HG03095 (cell line): Measurements from ENCODE around the gene ALPI.

Source experiments
- ATAC-seq: cut with Tn5 transposase; IDR thresholded peaks from one replicate; pipeline ENCODE4 v1.9.1; 2021; ENCODE audit warnings: moderate library complexity; ENCODE audit not compliant: unreplicated experiment

Gene ALPI

DNA sequence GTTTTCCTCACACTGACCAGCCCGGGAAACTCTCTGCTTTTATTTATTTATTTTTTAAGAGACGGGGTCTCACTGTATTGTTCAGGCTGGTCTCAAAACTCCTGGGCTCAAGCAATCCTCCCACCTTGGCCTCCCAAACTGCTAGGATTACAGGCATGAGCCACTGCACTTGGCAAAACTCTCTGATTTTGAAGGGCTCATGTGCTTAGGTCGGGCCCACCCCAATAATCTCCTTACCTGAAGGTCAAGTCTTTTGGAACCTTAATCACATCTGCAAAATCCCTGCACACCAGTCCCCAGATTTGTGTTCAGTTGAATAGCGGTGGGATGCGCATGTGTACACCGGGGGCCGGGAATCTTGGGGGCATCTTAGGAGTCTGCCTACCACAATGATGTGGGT lies 39.3 kb downstream of the ALPI start:
- no peak for ATAC-seq

DNA sequence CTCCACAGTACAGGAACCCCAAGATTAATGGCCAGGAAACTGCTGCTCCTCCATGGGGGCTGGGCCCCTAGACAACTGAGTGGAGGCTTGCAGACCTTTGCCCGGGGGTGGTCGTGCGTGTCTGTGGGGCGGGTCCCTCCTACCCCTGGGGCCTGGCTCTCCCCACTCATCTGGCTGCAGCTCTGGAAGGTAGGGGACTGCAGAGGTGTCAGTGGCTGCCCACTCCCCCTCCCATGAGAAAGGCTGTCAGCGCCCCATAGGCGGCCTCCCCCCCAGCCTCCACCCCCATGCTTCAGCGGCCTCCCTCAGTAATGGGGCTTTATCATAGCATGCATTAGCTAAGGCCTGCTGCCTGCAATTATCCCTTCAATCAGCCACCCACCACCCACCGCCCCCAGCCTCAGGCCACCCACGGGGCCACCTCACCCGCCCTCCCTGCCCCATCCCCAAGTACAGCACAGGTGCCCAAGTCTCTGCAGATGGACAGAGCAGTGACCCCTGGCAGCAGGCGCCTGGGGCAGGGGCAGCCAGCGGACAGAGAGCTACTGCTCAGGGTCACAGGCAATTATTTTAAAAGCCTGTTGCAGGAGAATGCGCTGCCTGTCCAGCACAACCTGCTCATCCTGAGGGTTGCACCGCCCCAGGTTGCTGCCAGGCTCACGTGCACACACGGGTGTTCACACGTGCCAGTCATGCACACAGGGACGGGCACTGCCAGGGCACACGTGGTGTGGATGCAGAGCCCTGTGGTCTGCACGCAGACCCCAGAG lies 40.7 kb downstream of the ALPI start:
- no peak for ATAC-seq

DNA sequence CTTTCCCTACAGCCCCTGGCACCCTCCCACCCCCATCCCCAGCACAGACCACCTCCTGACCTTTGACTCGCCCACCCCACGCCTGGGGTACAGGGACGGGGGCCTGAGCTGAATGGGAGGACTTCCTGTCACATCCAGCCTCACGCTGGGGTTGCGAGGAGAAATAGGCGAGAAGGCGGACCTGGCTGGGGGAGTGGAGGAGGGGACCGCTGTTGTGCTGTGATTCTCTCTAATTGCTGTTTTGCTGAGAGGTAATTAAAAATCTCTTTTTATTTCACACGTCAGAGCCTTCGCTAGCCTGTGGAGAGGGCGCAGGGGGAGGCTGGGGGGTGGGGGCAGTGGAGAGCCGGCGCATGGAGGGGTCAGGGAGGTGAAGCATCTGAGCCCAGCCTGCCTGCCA lies 41.4 kb downstream of the ALPI start:
- no peak for ATAC-seq

DNA sequence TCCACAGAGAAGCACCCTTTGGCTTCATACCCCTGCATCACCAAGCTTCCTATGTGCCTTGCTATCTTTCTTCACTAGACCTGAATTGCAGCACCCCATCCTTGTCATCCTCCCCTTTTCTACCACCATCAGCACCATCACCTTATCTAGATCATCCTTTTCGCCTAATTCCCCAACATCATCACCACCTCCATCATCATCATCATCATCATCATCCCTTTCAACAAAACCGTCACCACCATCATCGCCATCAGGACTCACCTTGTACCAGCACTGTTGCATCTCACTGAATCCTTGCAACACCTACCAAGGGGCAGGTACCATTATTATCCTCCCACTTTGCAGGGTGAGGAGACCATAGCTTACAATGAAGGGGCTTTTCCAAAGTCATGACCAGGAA lies 42.5 kb downstream of the ALPI start:
- no peak for ATAC-seq

DNA sequence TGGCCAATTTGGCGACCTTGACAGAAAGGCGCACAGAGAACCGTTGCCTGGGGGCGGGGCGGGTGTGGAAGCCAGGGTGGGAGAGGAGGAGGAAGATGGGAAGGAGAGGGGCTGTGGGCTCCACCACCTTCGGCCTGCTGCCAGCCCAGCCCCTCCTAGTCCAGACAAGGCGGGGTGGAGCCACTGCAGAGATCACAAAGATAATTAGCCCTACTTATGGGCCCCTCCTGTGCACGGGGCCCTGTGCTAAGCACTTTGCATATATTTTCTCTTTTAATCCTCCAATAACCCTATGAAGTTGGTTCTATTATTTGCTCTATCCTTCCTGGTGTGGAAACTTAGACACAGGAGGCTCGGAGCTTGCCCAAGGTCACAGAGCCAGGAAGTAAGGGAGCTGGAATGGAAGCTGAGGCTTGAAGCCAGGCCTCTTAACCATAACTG lies 45.4 kb downstream of the ALPI start:
- ATAC-seq = no peak

DNA sequence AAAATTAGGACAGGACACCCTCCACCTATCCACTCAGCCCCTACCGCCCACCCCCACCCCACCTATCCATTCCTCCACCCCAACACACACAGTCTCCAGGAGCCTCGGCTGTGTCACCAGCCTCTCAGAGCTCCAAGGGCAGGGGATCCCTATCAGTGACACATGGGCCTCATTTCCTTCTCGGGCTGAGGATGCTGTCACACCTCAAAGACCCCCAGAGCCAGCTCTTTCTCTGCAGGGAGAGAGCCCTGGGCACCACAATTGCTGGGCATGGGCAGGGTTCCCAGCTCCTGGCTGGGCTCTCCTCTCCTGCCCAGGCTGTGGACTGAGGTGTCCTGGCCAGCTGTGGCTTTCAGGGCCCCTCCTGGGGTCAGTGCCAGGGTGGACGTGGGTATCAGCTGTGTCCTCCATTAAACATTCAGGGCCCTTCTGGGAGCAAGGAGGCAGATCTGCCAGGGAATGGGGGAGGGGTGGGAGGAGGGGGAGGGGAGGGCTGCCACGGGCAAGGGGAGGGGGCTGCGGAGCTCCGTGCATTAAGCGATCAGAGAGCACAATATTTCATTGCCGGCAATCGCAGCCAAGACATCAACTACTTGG lies 45.9 kb downstream of the ALPI start:
- ATAC-seq = no peak

DNA sequence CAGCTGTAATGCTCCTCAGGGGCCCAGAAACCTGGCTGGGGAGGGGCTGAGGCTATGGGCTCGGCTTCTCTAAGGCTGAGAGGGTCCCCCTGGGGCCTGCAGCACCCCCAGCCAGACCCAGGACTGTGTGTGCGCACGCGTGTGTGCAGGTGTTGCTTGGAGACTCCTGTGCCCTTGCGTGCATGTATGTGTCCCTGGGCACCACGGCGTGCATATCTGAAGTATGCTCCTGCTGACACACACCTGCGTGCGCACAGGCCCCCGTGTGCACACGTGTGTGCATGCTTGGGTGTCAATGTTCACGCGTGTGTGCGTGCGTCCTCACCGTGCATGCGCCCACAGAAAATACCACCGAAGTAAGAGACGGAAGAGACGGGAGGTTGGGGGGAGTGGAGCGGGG lies 46.6 kb downstream of the ALPI start:
- no peak for ATAC-seq

DNA sequence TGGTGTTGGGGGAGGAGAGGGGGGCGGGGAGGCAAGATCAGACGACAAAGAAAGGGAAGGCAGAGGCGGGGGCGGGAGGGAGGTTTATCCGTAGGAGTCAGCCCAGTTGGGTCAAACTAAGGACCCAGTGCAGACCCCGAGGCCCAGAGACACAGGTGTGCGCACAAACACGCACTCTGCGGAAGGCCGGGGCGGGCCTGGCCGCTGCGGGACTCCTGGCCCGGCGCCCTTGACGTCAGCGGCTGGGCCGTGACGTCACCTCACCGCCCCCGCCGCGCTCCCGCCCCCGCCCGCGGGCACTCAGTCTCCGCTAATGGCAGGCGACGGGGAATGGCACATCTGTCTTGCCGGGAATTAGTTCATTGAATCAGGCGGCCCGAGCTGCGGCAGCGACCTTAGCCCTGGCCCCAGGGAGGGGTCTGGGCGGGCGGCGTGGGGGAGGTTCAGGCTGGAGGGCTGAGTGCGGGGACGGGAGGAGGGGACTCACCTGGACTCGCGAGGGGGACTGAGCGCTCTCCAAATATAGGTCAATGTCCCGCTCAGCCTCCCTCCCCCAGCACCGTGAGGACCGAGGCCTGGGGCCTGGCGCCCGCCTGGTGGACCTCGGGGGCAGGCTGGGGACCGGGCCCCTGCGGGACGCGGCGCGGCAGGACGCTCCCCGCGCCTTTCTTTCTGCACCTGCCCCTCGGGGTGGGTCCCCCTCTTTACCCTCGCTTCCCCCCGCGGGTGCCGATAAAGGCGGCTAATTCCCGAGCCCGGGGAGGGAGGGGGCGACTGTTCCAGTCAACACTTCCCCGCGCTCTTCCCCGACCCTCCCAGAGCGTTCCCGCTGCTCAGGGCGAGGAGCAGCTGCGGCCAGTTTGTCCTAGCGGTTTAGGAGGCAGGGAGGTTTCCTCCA lies 47.2 kb downstream of the ALPI start:
- ATAC-seq = no peak

DNA sequence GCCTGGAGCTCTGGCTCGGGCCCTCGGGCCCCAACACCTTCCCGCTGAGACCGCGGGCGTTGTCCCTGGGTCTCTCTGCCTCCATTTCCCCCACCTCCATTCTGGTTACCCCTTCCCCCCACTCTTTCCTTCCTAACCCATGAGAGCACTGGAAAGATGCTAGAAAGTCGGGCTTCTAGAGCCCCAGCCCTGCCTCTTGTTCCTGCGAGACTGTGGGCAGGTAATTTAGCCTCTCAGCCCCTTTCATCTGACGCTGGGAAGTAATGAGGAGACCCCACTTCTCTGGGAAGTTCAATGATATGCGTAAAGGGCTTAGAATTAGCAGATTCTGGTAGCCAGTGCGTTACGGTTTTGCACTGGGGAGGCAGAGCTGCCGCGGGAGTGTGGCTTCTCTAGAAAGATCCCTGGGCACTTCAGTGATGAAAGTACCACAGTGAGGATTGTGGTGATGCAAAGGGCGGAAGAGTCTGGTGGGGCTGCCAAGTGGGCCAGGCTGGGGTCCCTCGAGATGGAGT lies 47.9 kb downstream of the ALPI start:
- ATAC-seq = no peak

DNA sequence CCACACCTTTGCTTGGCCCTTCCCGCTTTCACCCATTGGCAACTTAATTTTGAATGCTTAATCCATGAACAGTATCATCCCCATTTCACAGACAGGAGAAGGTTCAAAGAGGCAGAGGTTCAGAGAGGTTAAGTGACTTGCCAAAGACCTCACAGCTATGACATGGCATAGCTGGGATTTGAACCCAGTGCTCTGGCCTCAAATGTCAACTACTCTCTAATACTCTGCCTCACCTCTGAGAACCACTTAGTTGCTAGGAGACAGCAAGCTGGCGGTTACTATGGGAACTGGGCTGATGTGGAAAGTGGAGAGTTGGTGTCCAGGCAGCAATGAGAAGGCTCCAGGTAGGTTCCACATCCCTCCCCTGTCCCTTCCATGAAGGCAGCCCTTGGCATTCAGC lies 48.5 kb downstream of the ALPI start:
- ATAC-seq = no peak

DNA sequence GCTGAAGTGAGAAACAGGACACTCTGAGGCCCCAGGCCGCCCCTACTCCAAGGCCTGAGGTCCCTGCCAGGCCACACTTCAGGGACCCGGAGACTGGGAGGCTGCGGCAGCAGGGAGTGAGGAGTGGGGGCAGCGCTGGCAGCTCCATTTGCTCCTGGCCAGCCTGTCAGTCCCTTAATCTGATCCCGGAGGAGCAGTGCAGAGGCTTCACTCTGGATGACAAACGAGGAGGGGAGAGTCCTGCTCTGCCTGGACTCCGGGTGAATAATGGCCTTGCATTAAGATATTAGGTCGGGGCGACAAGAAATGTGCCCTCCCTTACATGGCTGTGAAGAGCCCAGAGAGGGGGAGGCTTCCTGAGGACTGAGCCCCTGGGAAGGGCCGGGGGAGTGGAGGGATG lies 49.9 kb downstream of the ALPI start:
- ATAC-seq = no peak

DNA sequence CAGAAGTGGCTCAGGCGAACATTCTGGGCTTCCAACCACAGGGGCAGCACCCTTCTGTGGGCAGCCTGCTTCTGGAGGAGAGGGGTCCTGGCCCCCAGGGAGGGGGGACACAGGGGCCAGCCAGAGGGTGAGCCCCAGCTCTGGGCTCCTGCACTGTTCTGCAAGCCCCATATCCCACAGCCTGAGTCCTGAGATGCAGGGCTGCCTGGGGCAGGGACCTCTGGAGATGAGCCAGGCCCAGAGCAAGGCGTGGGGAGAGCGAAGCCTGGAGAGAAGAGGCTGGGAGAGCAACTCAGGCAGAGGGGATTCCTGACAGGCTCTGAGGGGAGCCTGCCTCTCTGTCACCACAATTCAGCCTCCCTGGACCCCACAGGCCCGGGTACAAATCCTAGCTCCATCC lies 50.8 kb downstream of the ALPI start:
- ATAC-seq = no peak

DNA sequence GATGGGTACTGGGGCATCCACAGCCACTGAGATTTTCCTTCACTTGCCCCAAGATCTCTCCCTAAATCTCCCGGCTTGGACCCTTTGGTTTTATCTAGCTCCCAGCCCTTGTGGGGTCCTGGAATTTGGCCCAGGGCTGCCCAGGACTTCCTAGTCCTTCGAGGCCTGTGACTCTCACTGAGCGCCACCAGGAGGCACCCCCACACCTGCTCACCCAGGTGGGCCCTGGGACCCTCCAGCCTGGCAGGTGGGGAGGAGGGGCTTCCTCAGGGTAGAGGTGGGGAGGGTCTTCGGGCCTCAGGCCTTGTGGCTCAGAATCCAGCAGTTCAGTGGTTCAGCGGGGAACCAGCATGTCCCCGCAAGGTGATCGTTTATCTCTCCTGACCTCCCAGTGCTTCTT lies 52.3 kb downstream of the ALPI start:
- no peak for ATAC-seq
